Measurements from ENCODE around the gene ITPKA.

GRCh38 chr15:41504751-41505492, 11.2 kb downstream of the ITPKA start:
- TF ChIP-seq CTCF (IDR thresholded peaks at IDR 0.05): no peak
- no peak for TF ChIP-seq POLR2A (IDR thresholded peaks at IDR 0.05)
